Vagina (tissue), 2 donors: ENCODE measurements around the gene PSMC1.

Experiments
- CTCF ChIP-seq, 3 experiments: fragments of 450-650 bp in 2 of 3; fragments of 200-600 bp in 1 of 3; sonication (generic) in 1 of 3; IDR thresholded peaks; one replicate each; pipeline ENCODE4 v1.5.1; 2017 to 2019; ENCODE audit warnings: antibody characterized with exemption in 3 of 3, mild to moderate bottlenecking in 2 of 3, moderate library complexity in 2 of 3
- POLR2A ChIP-seq, 2 donors: fragments of 450-650 bp; IDR thresholded peaks; one replicate each; pipeline ENCODE4 v1.6.1; 2017; ENCODE audit warnings: antibody characterized with exemption in 2 of 2, mild to moderate bottlenecking in 2 of 2, moderate library complexity in 2 of 2

- no peak for TF ChIP-seq CTCF (IDR thresholded peaks at IDR 0.05)
- TF ChIP-seq POLR2A (IDR thresholded peaks at IDR 0.05): no peak
These were observed 43.1 kb upstream of the PSMC1 start for GRCh38 chr14:90213099-90213748.
